Measurements from ENCODE around the gene GRIN3B. TPM values are rescaled to one million over a fixed set of nuclear protein-coding genes. Genes with fewer than 3 reads are reported as not detected.

The GRIN3B gene
- polyA plus RNA-seq, 2 of the 4 experiments (the other 2 are of a cell fraction): 0.67 to 1.5 TPM

DNA sequence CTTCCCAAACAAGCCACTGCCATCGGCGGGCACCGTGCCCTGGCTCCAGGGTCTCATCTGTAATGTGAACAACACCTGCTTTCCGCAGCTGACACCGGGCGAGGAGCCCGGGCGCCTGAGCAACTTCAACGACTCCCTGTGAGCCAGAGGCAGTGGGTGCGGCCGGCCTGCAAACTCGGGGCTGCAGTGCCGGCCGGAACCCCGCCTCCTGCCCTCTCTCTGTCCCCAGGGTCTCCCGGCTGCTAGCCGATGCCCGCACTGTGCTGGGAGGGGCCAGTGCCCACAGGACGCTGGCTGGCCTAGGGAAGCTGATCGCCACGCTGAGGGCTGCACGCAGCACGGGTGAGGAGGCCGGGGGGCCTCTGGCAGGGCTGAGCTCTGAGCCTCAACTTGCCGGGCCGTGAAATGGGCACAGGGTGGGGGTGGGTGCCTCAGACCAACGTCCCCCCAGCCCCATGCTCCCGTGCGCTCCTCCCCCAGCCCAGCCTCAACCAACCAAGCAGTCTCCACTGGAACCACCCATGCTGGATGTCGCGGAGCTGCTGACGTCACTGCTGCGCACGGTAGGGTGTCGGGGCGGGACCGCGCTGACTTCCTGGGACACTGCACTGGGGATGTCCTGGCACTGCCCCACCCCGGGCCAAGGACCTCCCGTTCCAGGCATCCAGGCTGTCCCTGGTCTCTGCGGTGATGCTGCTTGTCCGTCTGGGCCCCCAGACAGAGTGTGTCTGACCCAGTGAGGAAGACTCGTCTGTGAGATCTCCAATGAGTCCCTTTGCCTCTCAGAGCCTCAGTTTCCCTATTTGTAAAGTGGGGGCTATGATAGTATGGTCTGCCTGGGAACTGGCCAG, 41.8 kb downstream of the GRIN3B start:
- ChIA-PET POLR2A (interaction anchor here (0.5 to 2.3 kb wide), 3 partner anchors 14 to 227 kb away, joined by 3 to 6 read pairs (median 3); no protein-coding TSS in a partner anchor), CTCF (interaction anchor here (1.3 to 2.0 kb wide), 7 partner anchors 12 to 224 kb away, joined by 3 to 6 read pairs (median 3); no protein-coding TSS in a partner anchor)
- H3K4me3 ChIP-seq: peak overlapping the region; percentile 51
- peak overlapping the region; percentile 96 for H3K4me2 ChIP-seq
- H3K9me3 ChIP-seq: no peaks in the 10 kb centered on the region
- FAIRE-seq (no peak), ATAC-seq (peak; percentile 58 to 72), DNase-seq (ENCODE audit: low read depth in 1 of 2, low spot score in 1 of 2) (peak; percentile 81 to 97)
- TF ChIP-seq CHD4 (IDR thresholded peaks at IDR 0.05; ENCODE audit: borderline replicate concordance) (peak; percentile 70; the same call in 1 of the 2 replicates), MAZ (IDR thresholded peaks at IDR 0.05; ENCODE audit: borderline replicate concordance, low read depth, low read length) (no peak), TFCP2L1 (CRISPR knock-in tag; IDR thresholded peaks at IDR 0.05) (no peak), KDM1A (IDR thresholded peaks at IDR 0.05; ENCODE audit: low read depth) (peak; percentile 73; the same call in 1 of the 2 replicates), JUNB (IDR thresholded peaks at IDR 0.05) (no peak), CHD2 (IDR thresholded peaks at IDR 0.05; ENCODE audit: low read length, partially characterized antibody) (no peak), ZSCAN20 (CRISPR knock-in tag; IDR thresholded peaks at IDR 0.05) (no peak), FOXS1 (CRISPR knock-in tag; IDR thresholded peaks at IDR 0.05) (no peak), FOSB (CRISPR knock-in tag; IDR thresholded peaks at IDR 0.05) (no peak), KDM5A (IDR thresholded peaks at IDR 0.05) (no peak), RARB (CRISPR knock-in tag; IDR thresholded peaks at IDR 0.05) (no peak), EHF (CRISPR knock-in tag; IDR thresholded peaks at IDR 0.05) (no peak), GATA3 (IDR thresholded peaks at IDR 0.05; ENCODE audit: borderline replicate concordance) (no peak), HMGXB4 (CRISPR knock-in tag; IDR thresholded peaks at IDR 0.05; ENCODE audit: borderline replicate concordance) (no peak), MAFK (IDR thresholded peaks at IDR 0.05; ENCODE audit: partially characterized antibody) (no peak), ATOH8 (CRISPR knock-in tag; IDR thresholded peaks at IDR 0.05; ENCODE audit: low read depth) (no peak), JUN (IDR thresholded peaks at IDR 0.05) (peak in 1 of 2 experiments; percentile 52; a peak in 2 of 5 replicates), ESRRA (IDR thresholded peaks at IDR 0.05; ENCODE audit: borderline replicate concordance, low read length) (no peak), RCOR1 (IDR thresholded peaks at IDR 0.05; ENCODE audit: low read depth, low read length) (peak; percentile 85), MYC (IDR thresholded peaks at IDR 0.05; ENCODE audit: borderline replicate concordance, low read length) (no peak), POLR2A (IDR thresholded peaks at IDR 0.05; ENCODE audit: low read length) (peak; percentile 33; the same call in 1 of the 2 replicates), CEBPB (IDR thresholded peaks at IDR 0.05) (no peak), ZC3H11A (IDR thresholded peaks at IDR 0.05) (no peak), ZFP36 (IDR thresholded peaks at IDR 0.05; ENCODE audit: borderline replicate concordance, partially characterized antibody) (peak; percentile 1), BHLHE40 (IDR thresholded peaks at IDR 0.05; ENCODE audit: low read depth, low read length) (no peak)
- TF ChIP-seq, protein P1, sequence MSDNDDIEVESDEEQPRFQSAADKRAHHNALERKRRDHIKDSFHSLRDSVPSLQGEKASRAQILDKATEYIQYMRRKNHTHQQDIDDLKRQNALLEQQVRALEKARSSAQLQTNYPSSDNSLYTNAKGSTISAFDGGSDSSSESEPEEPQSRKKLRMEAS (IDR thresholded peaks at IDR 0.05): peak; percentile 65
- TF ChIP-seq, protein P2, sequence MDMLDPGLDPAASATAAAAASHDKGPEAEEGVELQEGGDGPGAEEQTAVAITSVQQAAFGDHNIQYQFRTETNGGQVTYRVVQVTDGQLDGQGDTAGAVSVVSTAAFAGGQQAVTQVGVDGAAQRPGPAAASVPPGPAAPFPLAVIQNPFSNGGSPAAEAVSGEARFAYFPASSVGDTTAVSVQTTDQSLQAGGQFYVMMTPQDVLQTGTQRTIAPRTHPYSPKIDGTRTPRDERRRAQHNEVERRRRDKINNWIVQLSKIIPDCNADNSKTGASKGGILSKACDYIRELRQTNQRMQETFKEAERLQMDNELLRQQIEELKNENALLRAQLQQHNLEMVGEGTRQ (IDR thresholded peaks at IDR 0.05): no peak
- 4% methylated on average over 4 of the region's 43 CpGs for WGBS (ENCODE audit: missing lambda C conversion rate)
- peak overlapping the region; percentile 94 to 96 for H3K27ac ChIP-seq
- peaks cover 19% of the 10 kb centered on the region for H3K4me1 ChIP-seq

Measured in A549 (cell line).